ENCODE measurements around the gene ATP6V0D1. TPM values are rescaled to one million over a fixed set of nuclear protein-coding genes. Genes with fewer than 3 reads are reported as not detected.

The ATP6V0D1 gene
- polyA plus RNA-seq, 3 donors: 354 to 687 (median 631) TPM

GRCh38 chr16:67399218-67399733, 81.7 kb downstream of the ATP6V0D1 start:
- TF ChIP-seq CTCF (IDR thresholded peaks at IDR 0.05): peak; percentile 97
- 35% methylated on average over 42 of the region's 42 CpGs for WGBS (ENCODE audit: insufficient coverage)
- Mint-ChIP-seq H3K27me3 (ENCODE audit: low read depth in 3 of 3) (peaks cover 3 to 25% (median 8%) of the 10 kb centered on the region in 3 donors), H3K27ac (no peak overlapping the region), H3K36me3 (no peaks in the 10 kb centered on the region), H3K4me3 (no peak overlapping the region), H3K4me1 (peaks cover 18% of the 10 kb centered on the region), H3K9me3 (peaks cover 0 to 2% (median 0%) of the 10 kb centered on the region in 7 donors)
- no peaks in the 10 kb centered on the region for H3K36me3 ChIP-seq (replicated peaks in 1 of 2; ENCODE audit: control insufficient read depth in 1 of 2, insufficient read depth in 2 of 2, low read length in 2 of 2)
- peak overlapping the region; percentile 53 for H3K4me2 ChIP-seq (replicated peaks; ENCODE audit: extremely low read depth, low read length, poor library complexity, severe bottlenecking)
- DNase-seq: peak; percentile 47 to 60 (median 58)
- H3K9me3 ChIP-seq (replicated peaks in 1 of 2; ENCODE audit: control insufficient read depth in 1 of 2, insufficient read depth in 1 of 2, low read length in 2 of 2): no peaks in the 10 kb centered on the region
- H3K79me2 ChIP-seq (ENCODE audit: insufficient read depth, low read length): no peaks in the 10 kb centered on the region
- intact Hi-C loops (cut with micrococcal nuclease): loop anchor here (2.0 to 5.0 kb wide), 4 partner anchors 26 to 122 kb away; partner anchors contain the start of gene PLEKHG4 (in 1 of the 2)
- H2AFZ ChIP-seq (ENCODE audit: insufficient read depth, low read depth, low read length, poor library complexity, severe bottlenecking): peak overlapping the region; percentile 29
- peaks cover 28 to 33% of the 10 kb centered on the region in 2 donors for H3K4me1 ChIP-seq (ENCODE audit: control insufficient read depth in 1 of 2, insufficient read depth in 2 of 2, low read length in 2 of 2)
- H3K27me3 ChIP-seq (ENCODE audit: control insufficient read depth in 2 of 2, insufficient read depth in 2 of 2, low read length in 2 of 2): peaks cover 0 to under 1% of the 10 kb centered on the region in 2 donors
- no peak overlapping the region for H3K27ac ChIP-seq (ENCODE audit: low read depth in 1 of 2, low read length in 2 of 2)
- H4K20me1 ChIP-seq (ENCODE audit: insufficient read depth, low read length): peaks cover 9% of the 10 kb centered on the region
- no peak overlapping the region for H3K4me3 ChIP-seq (replicated peaks in 1 of 3; ENCODE audit: low read depth in 2 of 3, low read length in 3 of 3)
- H3K9ac ChIP-seq (ENCODE audit: insufficient read depth, low read length, poor library complexity, severe bottlenecking): no peak overlapping the region

DNA sequence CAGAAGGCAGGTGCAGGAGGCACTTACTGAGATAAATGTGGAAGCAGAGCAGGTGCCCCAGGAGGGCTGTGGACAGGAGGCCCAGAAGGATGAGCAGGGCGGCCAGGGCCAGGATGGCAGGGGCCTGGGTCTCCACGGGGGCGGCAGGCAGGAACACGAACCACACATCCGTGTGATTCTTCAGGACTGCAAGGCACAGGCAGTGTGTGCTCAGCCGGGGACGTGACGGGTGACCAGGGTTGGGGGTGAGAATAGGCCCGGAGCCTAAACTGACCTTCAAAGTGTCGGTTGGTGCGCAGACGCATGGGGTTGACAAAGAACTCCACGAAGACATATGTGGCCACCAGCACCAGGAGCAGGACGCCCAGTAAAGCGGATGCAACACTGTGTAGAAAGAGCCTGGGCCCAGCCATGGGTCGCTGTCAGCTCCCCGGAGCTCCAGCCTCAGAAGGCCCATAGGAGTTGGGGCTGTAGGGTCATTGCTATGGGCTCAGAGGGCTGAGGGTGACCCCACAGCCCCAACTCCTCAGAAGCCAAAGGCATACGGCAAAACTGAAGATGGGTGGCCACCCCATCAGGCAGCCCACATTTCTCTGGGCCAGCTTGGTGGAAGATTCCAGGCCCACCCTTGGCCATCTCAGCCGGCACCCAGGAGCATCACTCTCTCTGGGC, 82.3 kb downstream of the ATP6V0D1 start:
- Histone ChIP-seq H4K20me1 (ENCODE audit: insufficient read depth, low read length) (peaks cover 9% of the 10 kb centered on the region), H3K9me3 (replicated peaks in 1 of 2; ENCODE audit: control insufficient read depth in 1 of 2, insufficient read depth in 1 of 2, low read length in 2 of 2) (no peaks in the 10 kb centered on the region), H3K4me3 (replicated peaks in 1 of 3; ENCODE audit: low read depth in 2 of 3, low read length in 3 of 3) (no peak overlapping the region), H3K9ac (ENCODE audit: insufficient read depth, low read length, poor library complexity, severe bottlenecking) (no peak overlapping the region), H3K4me1 (ENCODE audit: control insufficient read depth in 1 of 2, insufficient read depth in 2 of 2, low read length in 2 of 2) (peaks cover 34 to 39% of the 10 kb centered on the region in 2 donors), H3K27ac (ENCODE audit: low read depth in 1 of 2, low read length in 2 of 2) (no peak overlapping the region), H3K27me3 (ENCODE audit: control insufficient read depth in 2 of 2, insufficient read depth in 2 of 2, low read length in 2 of 2) (peaks cover 0 to 7% of the 10 kb centered on the region in 2 donors), H3K4me2 (replicated peaks; ENCODE audit: extremely low read depth, low read length, poor library complexity, severe bottlenecking) (no peak overlapping the region), H2AFZ (ENCODE audit: insufficient read depth, low read depth, low read length, poor library complexity, severe bottlenecking) (peak overlapping the region; percentile 29), H3K36me3 (replicated peaks in 1 of 2; ENCODE audit: control insufficient read depth in 1 of 2, insufficient read depth in 2 of 2, low read length in 2 of 2) (no peaks in the 10 kb centered on the region), H3K79me2 (ENCODE audit: insufficient read depth, low read length) (no peaks in the 10 kb centered on the region)
- Mint-ChIP-seq H3K27ac (no peak overlapping the region), H3K27me3 (ENCODE audit: low read depth in 3 of 3) (peaks cover 9 to 31% (median 14%) of the 10 kb centered on the region in 3 donors), H3K36me3 (no peaks in the 10 kb centered on the region), H3K9me3 (peaks cover 0 to 2% (median 0%) of the 10 kb centered on the region in 7 donors), H3K4me3 (no peak overlapping the region), H3K4me1 (peaks cover 23% of the 10 kb centered on the region)
- intact Hi-C loops (cut with micrococcal nuclease): loop anchor here (2.0 to 5.0 kb wide), 4 partner anchors 26 to 121 kb away; partner anchors contain the start of gene PLEKHG4 (in 1 of the 2)
- no peak for DNase-seq
- no peak for TF ChIP-seq CTCF (IDR thresholded peaks at IDR 0.05)
- 95% methylated on average over 18 of the region's 19 CpGs for WGBS (ENCODE audit: insufficient coverage)
